Neural cell (in vitro differentiated cells): Measurements from ENCODE around the gene TEX35. TPM values are rescaled to one million over a fixed set of nuclear protein-coding genes. Genes with fewer than 3 reads are reported as not detected.
A peak's percentile ranks its signal among the peaks of the same experiment; 100 is the strongest.

Experiments
- H2AFZ ChIP-seq: fragments of 200-600, 300-800 bp; sonication (generic), shearing (Covaris generic); 2 replicates; pipeline ENCODE4 v1.6.0; 2014; ENCODE audit warnings: low read depth, mild to moderate bottlenecking, antibody characterized with exemption, low read length, moderate library complexity
- H3F3A ChIP-seq: fragments of 200-600 bp; shearing (Covaris generic); 2 replicates; pipeline ENCODE4 v1.6.1; 2016; ENCODE audit warnings: mild to moderate bottlenecking, moderate library complexity, mixed read lengths, antibody characterized with exemption, low read length; ENCODE audit not compliant: insufficient read depth, poor library complexity, severe bottlenecking
- H3K27ac ChIP-seq: fragments of 200-600, 300-800 bp; sonication (generic), shearing (Covaris generic); 2 replicates; pipeline ENCODE4 v1.5.1; 2014; ENCODE audit warnings: mild to moderate bottlenecking, low read length, moderate library complexity
- H3K27me3 ChIP-seq: fragments of 300-800, 200-600 bp; sonication (generic), shearing (Covaris generic); 2 replicates; pipeline ENCODE4 v1.6.0; 2014; ENCODE audit warnings: mild to moderate bottlenecking, low read depth, low read length, moderate library complexity; ENCODE audit not compliant: insufficient read depth
- H3K36me3 ChIP-seq: fragments of 300-800, 200-600 bp; sonication (generic), shearing (Covaris generic); 2 replicates; pipeline ENCODE4 v1.5.1; 2014; ENCODE audit warnings: mild to moderate bottlenecking, antibody characterized with exemption, low read length, moderate library complexity; ENCODE audit not compliant: insufficient read depth
- H3K4me2 ChIP-seq: fragments of 300-800, 200-600 bp; sonication (generic), shearing (Covaris generic); 2 replicates; pipeline ENCODE4 v1.6.0; 2014; ENCODE audit warnings: mild to moderate bottlenecking, low read length
- H3K4me3 ChIP-seq: fragments of 300-800, 200-600 bp; sonication (generic), shearing (Covaris generic); 2 replicates; pipeline ENCODE4 v1.5.1; 2014; ENCODE audit warnings: mild to moderate bottlenecking, low read length, moderate library complexity
- H3K79me2 ChIP-seq: fragments of 200-600 bp; shearing (Covaris generic); replicated peaks from 2 replicates; pipeline ENCODE4 v1.6.0; 2014; ENCODE audit warnings: mild to moderate bottlenecking, low read length, moderate library complexity; ENCODE audit not compliant: insufficient read depth
- H3K9ac ChIP-seq: fragments of 300-800, 200-600 bp; sonication (generic), shearing (Covaris generic); 2 replicates; pipeline ENCODE4 v1.6.1; 2016; ENCODE audit warnings: mild to moderate bottlenecking, low read length, mixed read lengths
- H3K9me2 ChIP-seq: fragments of 200-600 bp; shearing (Covaris generic); 2 replicates; pipeline ENCODE4 v1.6.1; 2016; ENCODE audit warnings: mild to moderate bottlenecking, low read length, mixed read lengths; ENCODE audit not compliant: insufficient read depth
- H3K9me3 ChIP-seq: fragments of 200-600, 300-800 bp; sonication (generic), shearing (Covaris generic); 2 replicates; pipeline ENCODE4 v1.6.1; 2016; ENCODE audit warnings: mild to moderate bottlenecking, mixed run types, low read length, moderate library complexity, mixed read lengths
- H4K20me1 ChIP-seq: fragments of 200-600 bp; shearing (Covaris generic); 2 replicates; pipeline ENCODE4 v1.6.1; 2016; ENCODE audit warnings: mild to moderate bottlenecking, mixed run types; ENCODE audit not compliant: insufficient read depth
- EP300 ChIP-seq: fragments of 450-650 bp; conservative IDR thresholded peaks from 2 replicates; pipeline ENCODE4 v1.6.1; 2014; ENCODE audit warnings: antibody characterized with exemption, mild to moderate bottlenecking, moderate library complexity; ENCODE audit not compliant: poor library complexity, severe bottlenecking
- MXI1 ChIP-seq: fragments of 450-650 bp; conservative IDR thresholded peaks from 2 replicates; pipeline ENCODE4 v1.6.1; 2014; ENCODE audit warnings: antibody characterized with exemption, mild to moderate bottlenecking; ENCODE audit not compliant: poor library complexity, severe bottlenecking
- POLR2AphosphoS5 ChIP-seq: IDR thresholded peaks from 2 replicates; pipeline ENCODE4 v1.6.1; 2012
- RAD21 ChIP-seq: fragments of 450-650 bp; conservative IDR thresholded peaks from 2 replicates; pipeline ENCODE4 v1.6.1; 2014; ENCODE audit warnings: antibody characterized with exemption, mild to moderate bottlenecking, moderate library complexity
- TAF1 ChIP-seq: IDR thresholded peaks from 2 replicates; pipeline ENCODE4 v1.6.1; 2012; ENCODE audit warnings: low read depth
- polyA plus RNA-seq: library from polyadenylated mRNA; depleted of rRNA; stranded (reverse); fragments of >200 nt; gene quantifications from 2 replicates; pipeline ENCODE4 v1.2.3, GENCODE V29; 2014
- TF ChIP-seq, protein P1 (sequence below): fragments of 450-650 bp; IDR thresholded peaks from 2 replicates; pipeline ENCODE4 v1.5.1; 2014; ENCODE audit warnings: antibody characterized with exemption, mild to moderate bottlenecking, moderate library complexity; ENCODE audit not compliant: poor library complexity, severe bottlenecking
- TF ChIP-seq, protein P2 (sequence below): IDR thresholded peaks from 2 replicates; pipeline ENCODE4 v1.6.1; 2012; ENCODE audit warnings: borderline replicate concordance

TEX35 gene
- polyA plus RNA-seq, 1 donor from 2014 or later: not detected

DNA sequence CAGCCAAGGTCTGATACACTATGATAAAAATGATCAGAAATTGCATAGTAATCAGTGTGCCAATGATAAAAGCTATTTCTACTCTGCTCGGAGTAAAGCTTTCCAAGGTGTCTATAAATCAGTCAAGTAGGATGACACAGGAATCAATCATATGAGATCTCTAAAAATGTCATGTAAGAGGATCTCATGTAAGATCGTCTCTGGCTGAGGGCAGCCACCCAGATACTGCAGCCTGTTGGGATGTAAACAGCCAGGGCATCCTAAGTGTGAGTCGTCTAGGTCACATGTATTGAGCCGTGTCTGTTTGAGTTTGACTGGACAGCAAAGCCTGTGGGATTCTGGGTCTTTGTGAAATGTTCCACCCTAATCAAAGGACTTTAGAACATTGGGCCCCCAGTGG, 2.8 kb upstream of the TEX35 start:
- no peaks in the 10 kb centered on the region for H3K36me3 ChIP-seq

DNA sequence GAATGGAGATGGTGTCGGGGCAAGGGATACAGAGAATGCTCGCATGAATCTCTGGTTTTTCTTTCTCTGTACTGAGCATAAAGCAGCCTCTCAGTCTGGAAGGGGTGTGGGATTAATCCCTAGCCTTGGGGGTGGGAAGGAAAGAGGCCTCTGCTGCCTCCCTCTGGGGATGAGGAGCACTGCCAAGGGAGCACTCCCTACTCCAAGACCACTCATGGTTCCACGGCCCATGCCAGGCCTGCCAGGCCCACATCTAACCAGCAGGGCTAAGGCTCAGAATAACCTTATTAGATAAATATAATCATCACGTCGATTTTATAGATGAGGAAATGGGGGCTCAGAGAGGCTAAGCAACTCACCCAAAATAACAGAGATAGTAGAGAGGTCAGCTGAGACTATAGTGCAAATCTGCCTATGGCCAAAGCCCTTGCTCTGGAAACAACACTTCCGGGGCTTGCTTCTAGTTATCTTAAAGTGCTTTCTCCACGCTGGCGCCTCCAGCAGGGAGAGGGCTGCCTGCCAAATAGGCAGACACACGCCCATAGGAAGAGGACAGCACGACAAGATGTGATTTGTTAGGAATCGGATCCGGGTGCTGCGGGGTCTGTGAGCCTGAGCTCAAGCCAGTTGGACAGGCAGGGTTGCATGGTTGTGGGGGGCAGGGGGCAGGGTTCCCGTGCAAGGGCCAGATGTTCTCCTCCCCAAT, 522 bp downstream of the TEX35 start:
- no peak overlapping the region for H2AFZ ChIP-seq
- TF ChIP-seq POLR2AphosphoS5: no peak
- TF ChIP-seq TAF1: no peak

More for the DNA sequence above, 2.8 kb upstream of the TEX35 start:
- no peak overlapping the region for H3K9ac ChIP-seq
- no peaks in the 10 kb centered on the region for H3K9me2 ChIP-seq
- no peak overlapping the region for H3K27ac ChIP-seq
- H2AFZ ChIP-seq: no peak overlapping the region
- H3K9me3 ChIP-seq: no peaks in the 10 kb centered on the region
- TF ChIP-seq, protein P1, sequence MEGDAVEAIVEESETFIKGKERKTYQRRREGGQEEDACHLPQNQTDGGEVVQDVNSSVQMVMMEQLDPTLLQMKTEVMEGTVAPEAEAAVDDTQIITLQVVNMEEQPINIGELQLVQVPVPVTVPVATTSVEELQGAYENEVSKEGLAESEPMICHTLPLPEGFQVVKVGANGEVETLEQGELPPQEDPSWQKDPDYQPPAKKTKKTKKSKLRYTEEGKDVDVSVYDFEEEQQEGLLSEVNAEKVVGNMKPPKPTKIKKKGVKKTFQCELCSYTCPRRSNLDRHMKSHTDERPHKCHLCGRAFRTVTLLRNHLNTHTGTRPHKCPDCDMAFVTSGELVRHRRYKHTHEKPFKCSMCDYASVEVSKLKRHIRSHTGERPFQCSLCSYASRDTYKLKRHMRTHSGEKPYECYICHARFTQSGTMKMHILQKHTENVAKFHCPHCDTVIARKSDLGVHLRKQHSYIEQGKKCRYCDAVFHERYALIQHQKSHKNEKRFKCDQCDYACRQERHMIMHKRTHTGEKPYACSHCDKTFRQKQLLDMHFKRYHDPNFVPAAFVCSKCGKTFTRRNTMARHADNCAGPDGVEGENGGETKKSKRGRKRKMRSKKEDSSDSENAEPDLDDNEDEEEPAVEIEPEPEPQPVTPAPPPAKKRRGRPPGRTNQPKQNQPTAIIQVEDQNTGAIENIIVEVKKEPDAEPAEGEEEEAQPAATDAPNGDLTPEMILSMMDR: no peak
- TF ChIP-seq EP300: peak; percentile 17
- H3K4me3 ChIP-seq: no peak overlapping the region
- no peaks in the 10 kb centered on the region for H3K27me3 ChIP-seq
- H3K79me2 ChIP-seq: no peaks in the 10 kb centered on the region
- no peaks in the 10 kb centered on the region for H3F3A ChIP-seq
- H4K20me1 ChIP-seq: no peaks in the 10 kb centered on the region
- H3K4me2 ChIP-seq: no peak overlapping the region

DNA sequence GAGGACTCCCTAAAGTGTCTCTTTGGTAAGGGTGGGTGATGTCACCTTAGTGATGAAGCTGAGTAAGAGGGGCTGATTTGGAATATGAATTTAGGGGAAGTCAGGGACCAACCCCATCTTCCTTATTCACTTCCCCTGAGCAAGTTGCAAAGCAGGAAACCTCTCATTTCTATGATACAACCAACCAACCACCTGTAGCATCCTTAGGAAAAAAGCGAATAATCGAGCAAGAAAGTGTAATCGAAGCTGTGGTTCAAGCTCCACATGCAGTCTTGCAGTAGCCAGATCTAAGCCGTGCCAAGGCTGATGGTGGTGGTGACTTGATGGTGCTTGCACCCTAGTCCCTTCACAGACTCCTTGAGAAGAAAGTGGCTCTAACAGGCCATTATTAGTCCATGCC, 3.2 kb downstream of the TEX35 start:
- TF ChIP-seq, protein P1: no peak
- TF ChIP-seq EP300 (no peak), POLR2AphosphoS5 (no peak), RAD21 (no peak), MXI1 (no peak)
- TF ChIP-seq, protein P2, sequence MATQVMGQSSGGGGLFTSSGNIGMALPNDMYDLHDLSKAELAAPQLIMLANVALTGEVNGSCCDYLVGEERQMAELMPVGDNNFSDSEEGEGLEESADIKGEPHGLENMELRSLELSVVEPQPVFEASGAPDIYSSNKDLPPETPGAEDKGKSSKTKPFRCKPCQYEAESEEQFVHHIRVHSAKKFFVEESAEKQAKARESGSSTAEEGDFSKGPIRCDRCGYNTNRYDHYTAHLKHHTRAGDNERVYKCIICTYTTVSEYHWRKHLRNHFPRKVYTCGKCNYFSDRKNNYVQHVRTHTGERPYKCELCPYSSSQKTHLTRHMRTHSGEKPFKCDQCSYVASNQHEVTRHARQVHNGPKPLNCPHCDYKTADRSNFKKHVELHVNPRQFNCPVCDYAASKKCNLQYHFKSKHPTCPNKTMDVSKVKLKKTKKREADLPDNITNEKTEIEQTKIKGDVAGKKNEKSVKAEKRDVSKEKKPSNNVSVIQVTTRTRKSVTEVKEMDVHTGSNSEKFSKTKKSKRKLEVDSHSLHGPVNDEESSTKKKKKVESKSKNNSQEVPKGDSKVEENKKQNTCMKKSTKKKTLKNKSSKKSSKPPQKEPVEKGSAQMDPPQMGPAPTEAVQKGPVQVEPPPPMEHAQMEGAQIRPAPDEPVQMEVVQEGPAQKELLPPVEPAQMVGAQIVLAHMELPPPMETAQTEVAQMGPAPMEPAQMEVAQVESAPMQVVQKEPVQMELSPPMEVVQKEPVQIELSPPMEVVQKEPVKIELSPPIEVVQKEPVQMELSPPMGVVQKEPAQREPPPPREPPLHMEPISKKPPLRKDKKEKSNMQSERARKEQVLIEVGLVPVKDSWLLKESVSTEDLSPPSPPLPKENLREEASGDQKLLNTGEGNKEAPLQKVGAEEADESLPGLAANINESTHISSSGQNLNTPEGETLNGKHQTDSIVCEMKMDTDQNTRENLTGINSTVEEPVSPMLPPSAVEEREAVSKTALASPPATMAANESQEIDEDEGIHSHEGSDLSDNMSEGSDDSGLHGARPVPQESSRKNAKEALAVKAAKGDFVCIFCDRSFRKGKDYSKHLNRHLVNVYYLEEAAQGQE: no peak
- Histone ChIP-seq H3K9me3 (no peaks in the 10 kb centered on the region), H3K79me2 (no peaks in the 10 kb centered on the region), H3K36me3 (no peaks in the 10 kb centered on the region), H3K4me3 (no peak overlapping the region), H3K4me2 (no peak overlapping the region), H3K27me3 (no peaks in the 10 kb centered on the region), H3K27ac (no peak overlapping the region), H3F3A (no peaks in the 10 kb centered on the region), H3K9ac (no peak overlapping the region), H3K9me2 (no peaks in the 10 kb centered on the region), H2AFZ (no peak overlapping the region), H4K20me1 (no peaks in the 10 kb centered on the region)

More for the DNA sequence above, 522 bp downstream of the TEX35 start:
- Histone ChIP-seq H3K79me2 (no peaks in the 10 kb centered on the region), H3K4me2 (no peak overlapping the region), H3K36me3 (no peaks in the 10 kb centered on the region), H3K27me3 (no peaks in the 10 kb centered on the region), H3K9ac (no peak overlapping the region), H3K4me3 (no peak overlapping the region), H3F3A (no peaks in the 10 kb centered on the region), H3K27ac (no peak overlapping the region), H4K20me1 (no peaks in the 10 kb centered on the region), H3K9me3 (no peaks in the 10 kb centered on the region), H3K9me2 (no peaks in the 10 kb centered on the region)
